Suprapubic skin (tissue), 4 donors: ENCODE results near the gene PITX3. TPM values are rescaled to one million over a fixed set of nuclear protein-coding genes. Genes with fewer than 3 reads are reported as not detected.
"Not testable (repeated sequence)": the region's sequence is repeated elsewhere in the genome, so short reads cannot be mapped to it uniquely, and the experiment has no call there.

Experiments
- DNase-seq, 2 donors: peaks; one replicate each; pipeline ENCODE4 v3.0.0-alpha.2; 2019; ENCODE audit warnings: low spot score in 2 of 2
- H3K27ac ChIP-seq: fragments of 200-600 bp; sonication (generic); one replicate; pipeline ENCODE4 v1.5.1; 2019
- H3K27me3 ChIP-seq: fragments of 200-600 bp; sonication (generic); one replicate; pipeline ENCODE4 v1.5.1; 2019
- H3K36me3 ChIP-seq: fragments of 200-600 bp; sonication (generic); one replicate; pipeline ENCODE4 v1.5.1; 2019
- H3K4me1 ChIP-seq: fragments of 200-600 bp; sonication (generic); one replicate; pipeline ENCODE4 v1.5.1; 2019
- H3K4me3 ChIP-seq: fragments of 200-600 bp; sonication (generic); one replicate; pipeline ENCODE4 v1.5.1; 2019; ENCODE audit warnings: mild to moderate bottlenecking
- H3K9me3 ChIP-seq: fragments of 200-600 bp; sonication (generic); one replicate; pipeline ENCODE4 v1.5.1; 2019
- EP300 ChIP-seq: sonication (generic); formaldehyde crosslinking; IDR thresholded peaks from one replicate; pipeline ENCODE4 v1.6.1; 2017; ENCODE audit warnings: antibody characterized with exemption
- POLR2A ChIP-seq, 2 donors: fragments of 450-650 bp; IDR thresholded peaks; one replicate each; pipeline ENCODE4 v1.6.1; 2017; ENCODE audit warnings: antibody characterized with exemption in 2 of 2, mild to moderate bottlenecking in 2 of 2, moderate library complexity in 2 of 2
- POLR2AphosphoS5 ChIP-seq, 3 donors: sonication (generic); formaldehyde crosslinking; IDR thresholded peaks; one replicate each; pipeline ENCODE4 v1.6.1; 2017; ENCODE audit warnings: antibody characterized with exemption in 3 of 3
- WGBS: methylation state at CpG from one replicate; pipeline ENCODE4 v1.1.5; 2018; 5-methylcytosine and 5-hydroxymethylcytosine counted together
- total RNA-seq, 4 donors: library from RNA; depleted of rRNA; stranded (reverse); fragments of >200 nt; gene quantifications; one replicate each; pipeline ENCODE4 v1.1.0, GENCODE V29; 2016
- TF ChIP-seq, protein P1 (sequence below), 2 donors: fragments of 200-600 bp in 1 of 2; fragments of 450-650 bp in 1 of 2; sonication (generic) in 1 of 2; IDR thresholded peaks; one replicate each; pipeline ENCODE4 v1.5.1; 2016 to 2019; ENCODE audit warnings: antibody characterized with exemption in 2 of 2, mild to moderate bottlenecking in 1 of 2, moderate library complexity in 1 of 2

The PITX3 gene
- total RNA-seq, 4 donors from 2014 or later = not detected

- WGBS = 75% methylated on average over 6 of the region's 6 CpGs
- H3K27ac ChIP-seq = no peak overlapping the region
- H3K36me3 ChIP-seq = no peaks in the 10 kb centered on the region
- no peaks in the 10 kb centered on the region for H3K27me3 ChIP-seq
- H3K9me3 ChIP-seq = no peaks in the 10 kb centered on the region
- no peaks in the 10 kb centered on the region for H3K4me1 ChIP-seq
- no peak overlapping the region for H3K4me3 ChIP-seq
- no peak for DNase-seq
- TF ChIP-seq, protein P1, sequence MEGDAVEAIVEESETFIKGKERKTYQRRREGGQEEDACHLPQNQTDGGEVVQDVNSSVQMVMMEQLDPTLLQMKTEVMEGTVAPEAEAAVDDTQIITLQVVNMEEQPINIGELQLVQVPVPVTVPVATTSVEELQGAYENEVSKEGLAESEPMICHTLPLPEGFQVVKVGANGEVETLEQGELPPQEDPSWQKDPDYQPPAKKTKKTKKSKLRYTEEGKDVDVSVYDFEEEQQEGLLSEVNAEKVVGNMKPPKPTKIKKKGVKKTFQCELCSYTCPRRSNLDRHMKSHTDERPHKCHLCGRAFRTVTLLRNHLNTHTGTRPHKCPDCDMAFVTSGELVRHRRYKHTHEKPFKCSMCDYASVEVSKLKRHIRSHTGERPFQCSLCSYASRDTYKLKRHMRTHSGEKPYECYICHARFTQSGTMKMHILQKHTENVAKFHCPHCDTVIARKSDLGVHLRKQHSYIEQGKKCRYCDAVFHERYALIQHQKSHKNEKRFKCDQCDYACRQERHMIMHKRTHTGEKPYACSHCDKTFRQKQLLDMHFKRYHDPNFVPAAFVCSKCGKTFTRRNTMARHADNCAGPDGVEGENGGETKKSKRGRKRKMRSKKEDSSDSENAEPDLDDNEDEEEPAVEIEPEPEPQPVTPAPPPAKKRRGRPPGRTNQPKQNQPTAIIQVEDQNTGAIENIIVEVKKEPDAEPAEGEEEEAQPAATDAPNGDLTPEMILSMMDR (IDR thresholded peaks at IDR 0.05) = no peak
- TF ChIP-seq POLR2AphosphoS5 (IDR thresholded peaks at IDR 0.05) = no peak
- no peak for TF ChIP-seq POLR2A (IDR thresholded peaks at IDR 0.05)
- TF ChIP-seq EP300 = no peak
Observed at GRCh38 chr10:102195296-102195870, 45.9 kb downstream of the PITX3 start.

- TF ChIP-seq, protein P1 (IDR thresholded peaks at IDR 0.05) = no peak
- TF ChIP-seq POLR2A (IDR thresholded peaks at IDR 0.05) (no peak), EP300 (no peak), POLR2AphosphoS5 (IDR thresholded peaks at IDR 0.05) (no peak)
- WGBS = 79% methylated on average over 7 of the region's 7 CpGs
- H3K4me3 ChIP-seq = no peak overlapping the region
- no peak for DNase-seq
- no peaks in the 10 kb centered on the region for H3K27me3 ChIP-seq
- no peaks in the 10 kb centered on the region for H3K4me1 ChIP-seq
- H3K27ac ChIP-seq = no peak overlapping the region
- no peaks in the 10 kb centered on the region for H3K9me3 ChIP-seq
- H3K36me3 ChIP-seq = no peaks in the 10 kb centered on the region
Observed at GRCh38 chr10:102191956-102192355, 49.4 kb downstream of the PITX3 start.

DNA sequence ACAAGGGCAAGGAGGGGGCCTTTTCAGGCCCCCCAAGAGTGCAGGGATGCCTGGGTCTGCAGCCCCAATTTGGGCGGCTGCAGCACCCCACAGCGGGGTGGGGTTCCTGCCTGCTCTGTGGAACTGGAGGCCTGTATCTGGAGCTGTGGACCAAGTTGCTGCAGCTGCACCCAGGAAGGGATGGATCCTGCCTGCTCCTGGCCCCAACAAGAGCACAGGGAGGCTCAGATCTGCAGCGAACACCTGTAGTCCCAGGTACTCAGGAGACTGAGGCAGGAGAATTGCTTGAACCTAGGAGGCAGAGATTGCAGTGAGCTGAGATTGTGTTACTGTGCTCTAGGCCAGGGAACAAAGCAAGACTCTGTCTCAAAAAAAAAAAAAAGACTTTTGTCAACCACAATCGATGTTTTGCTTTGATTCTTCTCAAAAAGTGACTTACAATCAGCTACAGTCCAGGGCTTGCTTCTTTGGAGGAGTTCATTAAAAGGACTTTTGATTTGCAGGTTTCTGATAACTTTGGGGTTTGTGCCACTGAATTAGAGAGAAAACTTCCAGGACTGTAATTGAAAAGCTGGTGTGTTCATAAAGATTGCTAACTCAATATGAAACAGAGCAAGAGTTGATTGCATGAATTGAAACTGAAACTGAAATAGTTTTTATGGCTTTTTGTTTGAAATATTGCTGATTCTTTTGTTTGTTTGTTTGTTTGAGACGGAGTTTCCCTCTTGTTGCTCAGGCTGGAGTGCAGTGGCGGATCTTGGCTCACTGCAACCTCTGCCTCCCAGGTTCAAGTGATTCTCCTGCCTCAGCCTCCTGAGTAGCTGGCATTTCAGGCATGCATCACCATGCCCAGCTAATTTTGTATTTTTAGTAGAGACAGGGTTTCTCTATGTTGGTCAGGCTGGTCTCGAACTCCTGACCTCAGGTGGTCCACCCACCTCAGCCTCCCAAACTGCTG, 52.1 kb downstream of the PITX3 start:
- not testable (repeated sequence) for H3K4me1 ChIP-seq, H3K9me3 ChIP-seq, H3K4me3 ChIP-seq, H3K27me3 ChIP-seq, H3K36me3 ChIP-seq, DNase-seq, H3K27ac ChIP-seq
- 64% methylated on average over 7 of the region's 7 CpGs for WGBS

- TF ChIP-seq, protein P1 (IDR thresholded peaks at IDR 0.05) = no peak
- TF ChIP-seq POLR2AphosphoS5 (IDR thresholded peaks at IDR 0.05) (no peak), POLR2A (IDR thresholded peaks at IDR 0.05) (no peak), EP300 (no peak)
- Histone ChIP-seq H3K9me3 (no peaks in the 10 kb centered on the region), H3K4me3 (no peak overlapping the region), H3K4me1 (no peaks in the 10 kb centered on the region), H3K27ac (no peak overlapping the region), H3K36me3 (no peaks in the 10 kb centered on the region), H3K27me3 (no peaks in the 10 kb centered on the region)
- WGBS = 78% methylated on average over 2 of the region's 3 CpGs
- DNase-seq = no peak
Observed at GRCh38 chr10:102188298-102188940, 52.9 kb downstream of the PITX3 start.

GRCh38 chr10:102185811-102186527, 55.3 kb downstream of the PITX3 start:
- Histone ChIP-seq H3K27me3 (no peaks in the 10 kb centered on the region), H3K4me3 (no peak overlapping the region), H3K4me1 (no peaks in the 10 kb centered on the region), H3K36me3 (no peaks in the 10 kb centered on the region), H3K27ac (no peak overlapping the region), H3K9me3 (no peaks in the 10 kb centered on the region)
- DNase-seq = no peak
- 68% methylated on average over 15 of the region's 15 CpGs for WGBS
- TF ChIP-seq EP300 (no peak), POLR2A (IDR thresholded peaks at IDR 0.05) (no peak), POLR2AphosphoS5 (IDR thresholded peaks at IDR 0.05) (no peak)
- TF ChIP-seq, protein P1 (IDR thresholded peaks at IDR 0.05) = no peak
